Muscle layer of colon (tissue), 2 donors: ENCODE measurements around the gene TKT.

ENCODE experiments used
- H3K27ac ChIP-seq: one replicate; pipeline ENCODE4 v1.7.0; 2013; ENCODE audit warnings: low read depth, mild to moderate bottlenecking, low read length, moderate library complexity
- H3K27me3 ChIP-seq, 2 donors: one replicate each; pipeline ENCODE4 v1.7.0; 2013; ENCODE audit warnings: low read length in 2 of 2, mild to moderate bottlenecking in 2 of 2; ENCODE audit not compliant: insufficient read depth in 2 of 2, control insufficient read depth in 1 of 2
- H3K36me3 ChIP-seq: one replicate; pipeline ENCODE4 v1.7.0; 2013; ENCODE audit warnings: mild to moderate bottlenecking, low read length; ENCODE audit not compliant: insufficient read depth
- H3K4me1 ChIP-seq: one replicate; pipeline ENCODE4 v1.7.0; 2013; ENCODE audit warnings: mild to moderate bottlenecking, low read length; ENCODE audit not compliant: insufficient read depth
- H3K4me3 ChIP-seq, 2 donors: one replicate each; pipeline ENCODE4 v1.7.0; 2013; ENCODE audit warnings: low read length in 2 of 2, low read depth in 1 of 2, mild to moderate bottlenecking in 1 of 2, moderate library complexity in 1 of 2
- H3K9ac ChIP-seq: one replicate; pipeline ENCODE4 v1.7.0; 2013; ENCODE audit warnings: low read length
- H3K9me3 ChIP-seq: one replicate; pipeline ENCODE4 v1.7.0; 2013; ENCODE audit warnings: mild to moderate bottlenecking, low read length
- donor health status: abdominal sarcoma.
- donor health status: Adenocarcinoma of cecum.

TKT gene

DNA sequence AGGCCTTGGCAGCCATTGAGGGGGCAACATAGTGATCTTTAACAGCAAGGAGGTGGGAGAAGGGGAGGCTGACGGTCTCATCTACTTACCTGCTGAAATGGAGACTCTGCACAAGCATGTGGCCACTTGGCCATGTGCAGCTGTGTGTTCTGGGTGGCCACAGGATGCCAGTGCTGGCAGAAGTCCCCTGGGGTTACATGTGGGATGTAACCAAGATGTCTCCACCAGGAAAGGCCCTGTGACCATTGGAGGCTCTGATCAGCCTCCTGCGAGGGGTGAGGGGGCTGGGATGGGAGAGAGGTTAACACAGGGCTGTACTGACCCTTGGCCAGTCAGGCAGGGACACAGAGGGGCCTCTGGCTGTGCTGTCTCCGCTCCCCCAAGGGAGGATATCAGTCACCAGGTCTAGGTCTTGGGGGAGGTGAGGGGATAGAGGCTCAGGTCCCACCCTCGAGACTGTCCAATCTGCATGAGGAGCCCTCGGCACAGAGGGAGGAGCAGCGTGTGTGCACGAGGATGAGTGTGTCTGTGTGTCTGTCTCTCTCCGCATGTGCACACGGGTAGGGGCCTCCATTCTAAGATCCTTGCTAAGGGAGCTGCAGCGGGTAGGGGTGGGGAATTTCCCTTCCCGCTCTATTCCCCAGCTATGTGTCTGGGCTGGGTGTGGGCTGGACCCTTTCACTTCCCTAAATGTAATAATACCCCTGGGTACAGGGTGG, 75.4 kb downstream of the TKT start:
- Histone ChIP-seq H3K36me3 (peaks cover 36% of the 10 kb centered on the region), H3K4me3 (no peak overlapping the region), H3K9ac (no peak overlapping the region), H3K27ac (no peak overlapping the region), H3K27me3 (no peaks in the 10 kb centered on the region), H3K9me3 (no peaks in the 10 kb centered on the region), H3K4me1 (no peaks in the 10 kb centered on the region)

DNA sequence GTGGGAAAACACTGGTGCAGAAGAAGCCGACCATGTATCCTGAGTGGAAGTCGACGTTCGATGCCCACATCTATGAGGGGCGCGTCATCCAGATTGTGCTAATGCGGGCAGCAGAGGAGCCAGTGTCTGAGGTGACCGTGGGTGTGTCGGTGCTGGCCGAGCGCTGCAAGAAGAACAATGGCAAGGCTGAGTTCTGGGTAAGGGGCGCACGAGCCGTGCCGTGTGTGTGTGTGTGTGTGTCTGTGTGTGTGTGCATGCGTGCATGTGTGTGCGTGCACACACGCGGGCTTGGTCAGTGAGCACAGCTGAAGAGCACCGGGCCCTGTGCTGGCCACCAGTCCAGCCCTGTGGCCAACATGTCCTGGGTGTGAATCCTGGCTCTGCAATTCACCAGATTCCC, 76.2 kb downstream of the TKT start:
- no peaks in the 10 kb centered on the region for H3K9me3 ChIP-seq
- no peak overlapping the region for H3K4me3 ChIP-seq
- no peak overlapping the region for H3K9ac ChIP-seq
- H3K4me1 ChIP-seq = no peaks in the 10 kb centered on the region
- peaks cover 32% of the 10 kb centered on the region for H3K36me3 ChIP-seq
- no peaks in the 10 kb centered on the region for H3K27me3 ChIP-seq
- H3K27ac ChIP-seq = no peak overlapping the region

DNA sequence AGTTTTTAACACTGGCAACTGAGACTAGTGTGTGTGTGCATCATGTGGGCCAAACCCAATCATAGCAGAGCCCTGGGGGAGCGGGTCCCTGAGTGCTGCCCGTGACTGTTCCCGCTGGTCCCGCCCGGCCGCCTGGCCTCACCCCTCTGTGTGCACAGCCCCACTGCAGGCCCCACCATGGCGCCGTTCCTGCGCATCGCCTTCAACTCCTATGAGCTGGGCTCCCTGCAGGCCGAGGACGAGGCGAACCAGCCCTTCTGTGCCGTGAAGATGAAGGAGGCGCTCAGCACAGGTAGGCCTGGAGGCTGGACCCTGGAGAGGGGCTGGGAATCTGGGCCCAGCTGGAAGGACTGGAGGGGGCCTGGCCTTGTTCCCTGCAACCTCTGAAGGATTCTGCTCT, 77.6 kb downstream of the TKT start:
- Histone ChIP-seq H3K36me3 (peaks cover 29% of the 10 kb centered on the region), H3K27me3 (no peaks in the 10 kb centered on the region), H3K9me3 (no peaks in the 10 kb centered on the region), H3K9ac (no peak overlapping the region), H3K4me1 (no peaks in the 10 kb centered on the region), H3K4me3 (no peak overlapping the region), H3K27ac (no peak overlapping the region)

DNA sequence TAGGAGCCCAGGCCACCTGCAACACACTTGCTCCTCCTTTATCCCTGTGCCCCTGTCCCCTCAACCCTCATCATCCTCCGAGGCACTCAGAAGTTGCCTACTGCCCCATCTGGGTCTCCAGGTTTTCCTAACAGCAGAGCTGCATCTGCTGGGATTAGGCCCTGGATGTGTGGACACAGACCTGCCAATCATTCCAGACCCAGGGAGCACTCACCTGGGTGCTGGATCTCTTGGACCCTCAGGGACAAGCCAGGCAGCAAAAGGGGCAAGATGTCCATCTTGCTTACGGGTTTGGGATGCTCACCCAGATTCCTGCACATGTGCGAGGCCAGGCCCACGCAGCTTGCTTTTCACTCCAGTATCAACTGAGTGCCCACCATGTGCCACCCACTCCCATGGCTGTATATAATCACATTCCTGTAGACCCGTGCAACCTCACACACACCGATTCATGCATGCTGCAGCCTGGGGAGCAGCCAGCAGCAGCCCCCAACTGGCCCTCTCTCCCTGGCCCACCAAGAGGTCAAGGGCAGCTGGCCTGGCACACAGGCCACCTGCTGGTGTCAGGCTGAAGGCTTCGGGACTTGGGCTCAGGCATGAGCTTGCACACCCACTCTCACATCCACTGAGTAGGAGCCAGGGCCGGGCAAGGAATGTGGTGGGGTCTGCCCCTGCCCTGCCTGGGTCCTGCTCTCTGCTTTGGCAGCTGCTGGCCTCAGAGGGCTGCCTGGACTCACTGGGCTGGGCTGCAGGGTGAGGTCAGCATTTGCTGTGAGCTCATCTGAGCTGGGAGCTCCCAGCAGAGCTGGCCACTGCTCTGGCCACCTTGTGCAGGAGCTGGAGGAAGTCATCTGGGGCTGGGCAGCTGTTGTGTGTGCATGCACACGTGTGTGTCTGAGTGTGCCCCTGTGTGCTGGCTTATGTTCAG, 79.9 kb downstream of the TKT start:
- Histone ChIP-seq H3K9ac (no peak overlapping the region), H3K36me3 (peaks cover 20% of the 10 kb centered on the region), H3K9me3 (no peaks in the 10 kb centered on the region), H3K4me3 (no peak overlapping the region), H3K4me1 (peaks cover 5% of the 10 kb centered on the region), H3K27ac (no peak overlapping the region), H3K27me3 (no peaks in the 10 kb centered on the region)
